D721Med (cell line): ENCODE data around the gene ZNF593OS.

Experiments
- DNase-seq: peaks from one replicate; pipeline ENCODE4 v3.0.0; 2011; ENCODE audit warnings: low spot score; ENCODE audit not compliant: insufficient read length
- FAIRE-seq: peaks from 2 replicates; lab custom pipeline; 2011; peaks lifted over from hg19 to GRCh38; lab: Jason Lieb, UNC
- TF ChIP-seq, protein P1 (sequence below): IDR thresholded peaks from 2 replicates; pipeline ENCODE4 v1.5.1; 2012; ENCODE audit warnings: mild to moderate bottlenecking, control low read depth; ENCODE audit not compliant: insufficient read depth; ENCODE audit errors: missing control alignments

ZNF593OS gene

DNA sequence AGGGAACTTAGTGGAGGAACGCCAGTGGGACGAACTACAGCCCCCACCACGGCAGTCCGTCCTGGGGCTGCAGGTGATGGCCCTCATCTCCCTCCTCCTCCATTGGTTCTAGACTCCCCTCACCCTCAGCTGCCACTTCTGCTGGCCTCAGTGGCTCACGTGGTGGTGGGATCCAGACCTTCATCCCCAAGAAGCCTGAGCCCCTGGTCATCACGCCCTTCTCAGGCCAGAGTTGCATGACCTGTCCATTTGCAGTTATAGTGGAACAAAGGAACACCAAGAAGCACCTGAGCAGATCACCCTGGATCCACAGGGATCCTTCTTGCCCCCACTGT lies 25.7 kb downstream of the ZNF593OS start:
- DNase-seq (no peak), FAIRE-seq (no peak)
- TF ChIP-seq, protein P1, sequence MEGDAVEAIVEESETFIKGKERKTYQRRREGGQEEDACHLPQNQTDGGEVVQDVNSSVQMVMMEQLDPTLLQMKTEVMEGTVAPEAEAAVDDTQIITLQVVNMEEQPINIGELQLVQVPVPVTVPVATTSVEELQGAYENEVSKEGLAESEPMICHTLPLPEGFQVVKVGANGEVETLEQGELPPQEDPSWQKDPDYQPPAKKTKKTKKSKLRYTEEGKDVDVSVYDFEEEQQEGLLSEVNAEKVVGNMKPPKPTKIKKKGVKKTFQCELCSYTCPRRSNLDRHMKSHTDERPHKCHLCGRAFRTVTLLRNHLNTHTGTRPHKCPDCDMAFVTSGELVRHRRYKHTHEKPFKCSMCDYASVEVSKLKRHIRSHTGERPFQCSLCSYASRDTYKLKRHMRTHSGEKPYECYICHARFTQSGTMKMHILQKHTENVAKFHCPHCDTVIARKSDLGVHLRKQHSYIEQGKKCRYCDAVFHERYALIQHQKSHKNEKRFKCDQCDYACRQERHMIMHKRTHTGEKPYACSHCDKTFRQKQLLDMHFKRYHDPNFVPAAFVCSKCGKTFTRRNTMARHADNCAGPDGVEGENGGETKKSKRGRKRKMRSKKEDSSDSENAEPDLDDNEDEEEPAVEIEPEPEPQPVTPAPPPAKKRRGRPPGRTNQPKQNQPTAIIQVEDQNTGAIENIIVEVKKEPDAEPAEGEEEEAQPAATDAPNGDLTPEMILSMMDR = no peak

DNA sequence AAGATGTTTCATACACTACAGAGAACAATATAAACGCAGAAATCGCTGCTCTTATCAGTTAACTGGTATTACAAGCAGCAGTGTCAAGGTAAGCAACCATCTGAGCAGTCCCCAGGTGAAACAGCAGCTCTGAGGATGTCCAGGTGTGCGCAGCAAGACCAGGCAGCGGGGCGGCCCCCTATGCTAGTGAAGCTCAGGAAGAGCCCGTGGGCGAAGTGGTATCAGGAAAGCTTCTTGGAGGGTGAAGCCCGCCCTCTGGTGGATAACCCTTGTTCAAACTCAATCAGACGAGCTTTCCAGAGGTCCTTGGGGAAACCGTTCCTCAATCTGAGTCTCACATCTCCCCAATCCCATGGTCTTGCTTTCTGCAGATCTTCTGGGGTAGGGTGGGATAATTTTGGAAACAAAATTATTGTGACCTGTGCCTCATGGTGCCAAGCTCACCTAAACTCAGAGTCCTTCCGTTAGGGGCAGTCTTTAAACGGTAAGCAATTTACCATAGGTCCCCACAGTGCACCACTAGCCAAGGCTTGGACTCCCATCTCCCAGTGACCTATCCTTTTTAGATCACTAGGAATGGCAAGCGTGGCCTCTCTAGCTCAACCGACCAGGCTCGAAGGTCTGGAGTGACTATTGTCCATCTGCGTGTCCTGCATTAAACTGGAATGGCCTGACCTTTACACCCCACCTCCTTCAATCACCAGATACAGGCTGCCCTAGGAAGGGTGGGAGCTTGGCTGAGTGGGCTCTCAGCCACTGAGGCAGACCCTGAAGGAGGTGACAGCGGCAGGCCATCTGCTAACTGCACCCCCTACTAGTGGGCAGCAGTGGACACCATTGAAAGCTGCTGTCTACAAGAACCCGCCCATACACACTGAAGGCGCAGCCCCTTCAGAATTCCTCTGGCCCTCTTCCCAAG lies 26.3 kb downstream of the ZNF593OS start:
- TF ChIP-seq, protein P1 = peak; percentile 81
- FAIRE-seq = no peak
- DNase-seq = peak; percentile 37

DNA sequence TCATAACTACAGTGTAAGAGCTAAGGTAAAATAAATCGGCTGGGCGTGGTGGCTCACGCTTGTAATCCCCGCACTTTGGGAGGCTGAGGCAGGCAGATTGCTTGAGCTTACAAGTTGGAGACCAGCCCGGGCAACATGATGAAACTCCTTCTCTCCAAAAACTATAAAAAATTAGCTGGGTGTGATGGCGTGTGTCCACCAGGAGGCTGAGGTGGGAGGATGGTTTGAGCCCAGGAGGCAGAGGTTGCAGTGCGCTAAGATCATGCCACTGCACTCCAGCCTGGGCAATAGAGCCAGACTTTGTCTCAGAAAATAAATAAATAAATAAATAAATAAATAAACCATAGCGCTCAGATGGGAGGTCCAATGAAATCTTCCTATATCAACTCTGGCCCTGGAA lies 29.5 kb downstream of the ZNF593OS start:
- FAIRE-seq (no peak), DNase-seq (no peak)
- TF ChIP-seq, protein P1 = no peak

DNA sequence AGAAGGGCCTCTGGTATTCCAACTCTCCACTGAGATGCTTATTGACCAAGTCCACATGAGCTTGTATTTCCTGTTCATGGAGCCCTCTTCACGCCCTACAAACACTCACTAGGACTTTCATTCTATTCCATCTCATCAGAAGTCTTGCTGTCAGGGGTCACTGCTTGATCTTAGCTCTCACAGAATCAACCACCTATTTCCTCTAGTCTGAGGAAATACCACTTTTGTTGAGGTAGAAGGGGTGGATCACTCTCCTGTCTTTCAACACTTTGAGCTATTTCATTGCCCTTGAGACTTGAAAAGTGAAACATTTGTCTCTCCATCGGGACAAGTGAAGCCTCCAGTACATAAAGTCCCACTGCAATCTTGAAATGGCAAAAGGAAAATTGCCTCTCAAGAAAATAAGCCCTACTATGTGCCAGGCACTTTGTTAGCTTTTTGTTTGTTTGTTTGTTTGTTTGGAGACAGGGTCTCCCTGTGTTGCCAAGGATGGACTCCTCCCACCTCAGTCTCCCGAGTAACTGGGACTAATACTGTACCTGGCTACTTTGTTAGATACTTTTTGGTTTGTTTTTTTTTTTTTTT lies 32.6 kb downstream of the ZNF593OS start:
- no peak for FAIRE-seq
- no peak for DNase-seq
- TF ChIP-seq, protein P1 = no peak

DNA sequence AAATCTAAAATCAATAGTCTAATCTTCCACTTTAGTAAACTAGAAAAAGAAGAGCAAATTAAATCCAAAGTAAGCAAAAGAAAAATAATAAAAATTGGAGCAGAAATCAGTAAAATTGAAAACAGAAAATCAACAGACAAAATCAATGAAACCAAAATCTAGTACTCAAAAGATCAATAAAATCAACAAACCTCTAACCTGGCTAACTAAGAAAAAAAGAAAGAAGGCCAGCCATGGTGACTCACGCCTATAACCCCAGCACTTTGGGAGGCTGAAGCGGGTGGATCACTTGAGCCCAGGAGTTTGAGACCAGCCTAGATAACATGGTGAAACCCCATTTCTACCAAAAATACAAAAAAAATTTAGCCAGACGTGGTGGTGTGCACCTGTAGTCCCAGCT lies 37.2 kb downstream of the ZNF593OS start:
- FAIRE-seq (no peak), DNase-seq (no peak)
- TF ChIP-seq, protein P1 = no peak

DNA sequence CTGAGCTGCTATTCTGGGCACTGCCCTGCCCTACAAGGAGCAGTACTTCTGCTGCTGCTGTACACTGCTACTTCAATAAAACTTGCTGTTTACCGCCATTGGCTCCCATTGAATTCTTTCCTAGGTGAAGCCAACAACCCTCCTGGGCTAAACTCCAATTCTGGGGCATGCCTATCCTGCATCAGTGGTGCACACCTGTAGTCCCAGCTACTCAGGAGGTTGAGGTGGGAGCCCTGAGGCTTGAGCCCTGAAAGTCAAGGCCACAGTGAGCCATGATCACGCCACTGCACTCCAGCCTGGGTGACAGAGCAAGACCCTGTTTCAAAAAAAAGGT lies 38.8 kb downstream of the ZNF593OS start:
- TF ChIP-seq, protein P1 = no peak
- DNase-seq (no peak), FAIRE-seq (no peak)
